ENCODE results near the gene CRBN.

- TF ChIP-seq EZH2 (IDR thresholded peaks at IDR 0.05; ENCODE audit: borderline replicate concordance, low read length) (no peak), CTCF (conservative IDR thresholded peaks at IDR 0.05 in 1 of 2, IDR thresholded peaks at IDR 0.05 in 1 of 2; ENCODE audit: extremely low read depth in 1 of 2, insufficient read depth in 1 of 2, low read depth in 1 of 2, low read length in 2 of 2) (no peak)
Observed at GRCh38 chr3:3110299-3110630, 69.2 kb downstream of the CRBN start, which contains the start of gene IL5RA.

All from mammary epithelial cell (primary cell).